Body of pancreas (tissue), 4 donors: ENCODE data around the gene PARP1.

Experiments used
- POLR2A ChIP-seq, 3 donors: fragments of 450-650 bp; IDR thresholded peaks; one replicate each; pipeline ENCODE4 v1.6.1; 2016; ENCODE audit warnings: antibody characterized with exemption in 3 of 3, mild to moderate bottlenecking in 2 of 3
- TF ChIP-seq, protein P1 (sequence below), 7 experiments: fragments of 450-650 bp in 4 of 7; fragments of 200-600 bp in 3 of 7; sonication (generic) in 3 of 7; IDR thresholded peaks; one replicate each; pipeline ENCODE4 v1.5.1; 2016 to 2019; ENCODE audit warnings: antibody characterized with exemption in 7 of 7

DNA sequence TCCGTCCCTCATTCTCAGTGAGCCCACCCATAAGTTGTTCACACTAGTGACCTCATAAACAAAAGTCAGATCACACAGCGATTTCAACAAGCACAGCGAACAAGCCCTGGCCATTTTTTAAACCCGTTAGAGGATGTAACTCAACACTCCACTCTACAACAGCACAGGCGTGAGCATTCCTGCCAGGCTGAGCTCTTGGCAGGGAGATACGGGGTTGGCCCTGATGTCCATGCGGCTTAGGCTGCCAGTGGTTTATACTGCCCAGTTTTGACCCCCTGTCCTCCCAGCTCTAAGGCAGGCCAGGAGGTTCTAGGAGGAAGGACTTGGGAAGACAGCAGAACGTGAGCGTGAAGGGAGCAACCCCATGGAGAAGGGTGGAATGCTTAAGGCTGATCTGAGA lies 35.0 kb downstream of the PARP1 start:
- no peak for TF ChIP-seq POLR2A (IDR thresholded peaks at IDR 0.05)
- TF ChIP-seq, protein P1, sequence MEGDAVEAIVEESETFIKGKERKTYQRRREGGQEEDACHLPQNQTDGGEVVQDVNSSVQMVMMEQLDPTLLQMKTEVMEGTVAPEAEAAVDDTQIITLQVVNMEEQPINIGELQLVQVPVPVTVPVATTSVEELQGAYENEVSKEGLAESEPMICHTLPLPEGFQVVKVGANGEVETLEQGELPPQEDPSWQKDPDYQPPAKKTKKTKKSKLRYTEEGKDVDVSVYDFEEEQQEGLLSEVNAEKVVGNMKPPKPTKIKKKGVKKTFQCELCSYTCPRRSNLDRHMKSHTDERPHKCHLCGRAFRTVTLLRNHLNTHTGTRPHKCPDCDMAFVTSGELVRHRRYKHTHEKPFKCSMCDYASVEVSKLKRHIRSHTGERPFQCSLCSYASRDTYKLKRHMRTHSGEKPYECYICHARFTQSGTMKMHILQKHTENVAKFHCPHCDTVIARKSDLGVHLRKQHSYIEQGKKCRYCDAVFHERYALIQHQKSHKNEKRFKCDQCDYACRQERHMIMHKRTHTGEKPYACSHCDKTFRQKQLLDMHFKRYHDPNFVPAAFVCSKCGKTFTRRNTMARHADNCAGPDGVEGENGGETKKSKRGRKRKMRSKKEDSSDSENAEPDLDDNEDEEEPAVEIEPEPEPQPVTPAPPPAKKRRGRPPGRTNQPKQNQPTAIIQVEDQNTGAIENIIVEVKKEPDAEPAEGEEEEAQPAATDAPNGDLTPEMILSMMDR (IDR thresholded peaks at IDR 0.05), result no peak
